BE2C (cell line): ENCODE data around the gene SSBP4.

Source experiments
- DNase-seq: peaks from one replicate; pipeline ENCODE4 v3.0.0-alpha.2; 2020
- H3K27me3 ChIP-seq: fragments of 250-450 bp; sonication (Bioruptor Pico); 2 replicates; pipeline ENCODE4 v1.5.1; 2020; ENCODE audit warnings: mild to moderate bottlenecking
- H3K36me3 ChIP-seq: fragments of 250-450 bp; sonication (Bioruptor Pico); 2 replicates; pipeline ENCODE4 v1.5.1; 2020; ENCODE audit warnings: mild to moderate bottlenecking
- H3K4me1 ChIP-seq: fragments of 250-450 bp; sonication (Bioruptor Pico); 2 replicates; pipeline ENCODE4 v1.5.1; 2020
- H3K4me3 ChIP-seq: 2 replicates; pipeline ENCODE4 v1.5.1; 2011; ENCODE audit warnings: low read depth, low read length
- H3K9me3 ChIP-seq: fragments of 250-450 bp; sonication (Bioruptor Pico); 2 replicates; pipeline ENCODE4 v1.5.1; 2020
- CTCF ChIP-seq: IDR thresholded peaks from 2 replicates; pipeline ENCODE4 v1.5.1; 2012; ENCODE audit warnings: mild to moderate bottlenecking, low read depth, low read length

SSBP4 gene

DNA sequence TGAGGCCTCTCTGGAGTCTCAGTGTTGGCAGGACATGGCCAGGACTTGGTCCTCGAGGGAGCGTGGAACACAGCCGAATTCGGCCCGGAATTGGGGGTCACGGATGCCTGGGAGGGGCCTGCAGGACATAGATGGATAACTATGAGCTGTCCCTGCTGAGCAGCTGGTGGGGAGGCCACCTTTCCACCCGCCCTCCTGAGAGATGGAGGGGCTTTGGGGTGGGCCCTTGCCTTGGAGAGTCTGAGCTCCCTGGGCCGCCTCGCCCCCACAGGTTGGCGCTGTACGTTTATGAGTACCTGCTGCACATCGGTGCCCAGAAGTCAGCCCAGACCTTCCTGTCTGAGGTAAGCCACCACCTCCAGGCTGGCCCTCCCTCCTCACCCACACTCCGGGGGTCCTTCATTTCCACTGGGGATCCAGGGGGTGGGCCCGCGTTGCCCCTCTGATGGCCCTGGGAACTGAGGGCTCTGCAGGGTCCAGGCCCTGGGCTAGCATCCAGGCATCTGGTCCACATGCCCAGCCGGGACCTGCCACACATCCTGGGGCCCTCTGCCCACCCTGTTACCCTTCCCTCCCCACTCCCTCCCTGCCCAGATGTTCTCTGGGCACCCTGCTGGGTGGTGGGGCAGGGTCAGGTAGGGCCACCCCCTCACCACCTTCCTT is 8.0 kb downstream of the SSBP4 start:
- H3K4me1 ChIP-seq = peaks cover 28% of the 10 kb centered on the region

GRCh38 chr19:18427743-18428113 is 8.5 kb downstream of the SSBP4 start:
- H3K27me3 ChIP-seq = no peaks in the 10 kb centered on the region
- TF ChIP-seq CTCF = no peak
- H3K9me3 ChIP-seq = no peaks in the 10 kb centered on the region
- peak; percentile 14 for DNase-seq
- peaks cover 13% of the 10 kb centered on the region for H3K36me3 ChIP-seq
- H3K4me3 ChIP-seq = no peak overlapping the region
- peaks cover 31% of the 10 kb centered on the region for H3K4me1 ChIP-seq

More for the DNA sequence above, 8.0 kb downstream of the SSBP4 start:
- Histone ChIP-seq H3K4me3 (no peak overlapping the region), H3K27me3 (no peaks in the 10 kb centered on the region), H3K36me3 (peaks cover 14% of the 10 kb centered on the region), H3K9me3 (no peaks in the 10 kb centered on the region)
- TF ChIP-seq CTCF = no peak
- peak; percentile 12 for DNase-seq

DNA sequence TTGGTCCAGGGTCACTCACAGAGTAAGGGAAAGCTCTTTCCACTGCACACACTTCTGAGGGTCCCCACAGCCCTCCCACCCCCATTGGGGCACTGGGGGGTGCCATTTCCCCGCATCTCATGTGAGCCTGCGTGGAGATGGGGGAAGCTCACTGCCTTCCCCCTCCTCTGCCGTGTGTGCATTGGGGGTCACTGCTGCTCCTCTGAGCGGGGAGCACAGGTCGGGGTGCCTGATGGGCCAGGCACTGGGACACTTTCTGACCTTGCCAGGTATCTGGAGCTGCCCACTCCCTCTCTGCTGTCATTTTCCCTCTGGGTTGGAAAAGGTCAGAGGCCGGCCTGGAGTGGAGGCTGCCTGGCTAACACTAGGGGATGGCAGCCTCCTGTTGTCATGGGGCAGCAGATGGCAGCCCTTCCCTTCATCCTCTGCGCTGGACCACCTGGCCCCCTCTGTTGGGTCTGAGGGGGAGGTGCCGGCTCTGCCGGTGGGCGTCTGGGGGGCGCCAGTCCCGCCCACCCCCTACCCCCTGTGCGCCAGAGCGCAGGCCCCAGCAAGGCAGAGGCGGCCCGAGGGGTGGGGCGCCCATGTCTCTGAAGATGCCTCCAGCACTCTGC is 9.1 kb downstream of the SSBP4 start:
- Histone ChIP-seq H3K27me3 (no peaks in the 10 kb centered on the region), H3K36me3 (peaks cover 18% of the 10 kb centered on the region), H3K4me3 (peak overlapping the region; percentile 60), H3K9me3 (no peaks in the 10 kb centered on the region), H3K4me1 (peaks cover 36% of the 10 kb centered on the region)
- no peak for DNase-seq
- TF ChIP-seq CTCF = no peak

DNA sequence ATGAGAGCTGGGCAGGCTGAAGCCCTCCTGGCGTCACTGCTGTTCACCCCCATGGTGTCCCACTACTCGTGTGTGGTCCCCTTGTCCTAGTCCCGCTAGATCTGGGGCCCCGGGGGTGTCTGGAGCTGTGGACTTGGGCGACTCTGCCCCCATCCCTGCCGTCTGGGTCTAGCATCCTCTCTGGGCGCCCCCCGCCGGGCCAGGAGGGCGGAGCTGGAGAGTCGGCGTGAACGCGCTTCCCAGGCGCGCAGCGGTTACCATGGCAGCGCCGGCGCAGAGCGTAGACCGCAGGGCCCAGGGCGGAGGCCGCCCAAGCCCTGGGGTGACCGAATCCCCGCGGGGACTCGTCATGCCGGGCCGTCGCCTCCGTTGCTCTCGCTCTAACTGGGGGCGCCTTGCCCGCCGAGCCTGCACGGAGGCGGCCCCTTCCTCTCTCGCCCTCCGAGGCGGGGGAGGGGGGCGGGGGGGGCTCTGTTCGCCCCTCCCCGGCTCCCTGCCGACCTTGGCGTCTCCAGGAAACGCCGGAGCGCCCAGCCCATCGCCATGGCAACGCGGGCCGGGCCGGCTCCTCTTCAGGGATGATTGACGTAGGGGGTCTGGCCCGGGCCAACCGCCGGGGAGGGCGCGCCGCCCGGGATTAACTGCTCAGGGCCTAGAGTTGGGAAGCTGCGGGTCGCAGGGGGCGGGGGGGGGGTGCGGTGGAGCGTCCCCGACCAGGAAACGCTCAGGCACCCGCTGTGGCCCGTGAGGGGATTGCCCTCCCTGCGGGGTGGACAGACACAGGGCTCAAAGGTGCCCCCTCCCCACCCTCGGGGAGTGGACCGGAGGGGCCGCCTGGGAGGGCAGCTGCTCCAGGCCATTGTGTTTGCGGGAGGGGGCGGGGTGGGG is 9.8 kb downstream of the SSBP4 start:
- DNase-seq = peak; percentile 94
- Histone ChIP-seq H3K36me3 (peaks cover 18% of the 10 kb centered on the region), H3K4me3 (peak overlapping the region; percentile 60), H3K4me1 (peaks cover 36% of the 10 kb centered on the region), H3K27me3 (no peaks in the 10 kb centered on the region), H3K9me3 (no peaks in the 10 kb centered on the region)
- TF ChIP-seq CTCF = no peak

DNA sequence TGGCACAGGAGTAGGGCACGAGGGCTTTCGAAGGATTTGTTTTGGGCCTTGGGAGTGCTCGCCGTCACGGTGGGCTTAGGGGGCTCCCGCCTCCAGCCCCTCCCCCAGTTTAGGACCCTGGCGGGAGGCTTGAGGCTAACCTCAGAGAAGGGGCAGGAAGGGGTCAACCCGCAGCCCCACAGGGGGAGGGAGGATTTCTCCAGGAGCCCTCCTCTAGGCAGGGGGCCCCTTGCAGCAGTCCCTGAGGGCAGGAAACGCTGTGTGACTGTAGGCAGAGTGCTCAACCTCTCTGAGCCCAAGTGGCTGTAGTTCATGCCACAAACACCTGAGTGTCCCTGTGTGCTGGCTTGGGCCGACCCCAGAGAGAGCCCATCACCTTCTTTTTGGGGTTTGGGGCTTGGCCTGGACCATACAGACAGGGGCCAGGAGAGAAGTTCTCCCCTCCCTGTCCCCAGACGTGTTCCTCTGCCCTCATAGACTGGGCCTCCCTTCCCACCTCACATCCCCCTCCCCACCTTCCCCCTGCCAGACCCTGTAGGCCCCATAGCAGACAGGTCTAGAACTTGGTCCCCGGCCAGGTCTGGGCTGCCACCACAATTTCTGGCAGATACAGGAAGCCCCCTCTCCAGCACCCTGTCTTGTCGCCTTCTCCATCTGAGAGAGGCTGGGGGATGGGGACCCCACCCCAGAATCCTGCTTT is 10.7 kb downstream of the SSBP4 start:
- peak overlapping the region; percentile 60 for H3K4me3 ChIP-seq
- peak; percentile 24 for DNase-seq

More for the DNA sequence above, 10.7 kb downstream of the SSBP4 start:
- Histone ChIP-seq H3K4me1 (peaks cover 43% of the 10 kb centered on the region), H3K9me3 (no peaks in the 10 kb centered on the region), H3K36me3 (peaks cover 21% of the 10 kb centered on the region), H3K27me3 (no peaks in the 10 kb centered on the region)
- TF ChIP-seq CTCF = no peak
